Common myeloid progenitor, CD34-positive (primary cell): ENCODE measurements around the gene REPS2.

Experiments used
- CTCF ChIA-PET: fragments of 350-600 bp; sonication (Branson Sonifier 250); formaldehyde crosslinking; loops from one replicate; lab custom pipeline; 2021; ENCODE audit warnings: antibody characterized with exemption; lab: Charles Lee
- POLR2A ChIA-PET: fragments of 350-600 bp; sonication (Branson Sonifier 250); formaldehyde crosslinking; loops from one replicate; lab custom pipeline; 2021; ENCODE audit warnings: antibody characterized with exemption; lab: Charles Lee
- DNase-seq, 3 donors: peaks; one replicate each; pipeline versions ENCODE4 v3.0.0 to v3.0.0-alpha.2; 2013
- H3K27ac ChIP-seq, 2 experiments: 1 replicate in 1 of 2; 2 replicates in 1 of 2; pipeline ENCODE4 v1.7.0; 2013; ENCODE audit warnings: inconsistent platforms in 2 of 2, low read length in 2 of 2, mild to moderate bottlenecking in 2 of 2, low read depth in 1 of 2, moderate library complexity in 1 of 2; ENCODE audit not compliant: severe bottlenecking in 2 of 2, insufficient read depth in 1 of 2, poor library complexity in 1 of 2
- H3K27me3 ChIP-seq, 5 experiments: replicated peaks in 2 of 5; 1 replicate in 3 of 5; 2 replicates in 2 of 5; pipeline versions ENCODE4 v1.6.1 to v1.7.0; 2013; ENCODE audit warnings: low read length in 4 of 5, mild to moderate bottlenecking in 2 of 5, moderate library complexity in 2 of 5, inconsistent platforms in 1 of 5; ENCODE audit not compliant: insufficient read depth in 5 of 5, control insufficient read depth in 4 of 5
- H3K36me3 ChIP-seq, 4 experiments: 1 replicate in 2 of 4; 2 replicates in 2 of 4; pipeline versions ENCODE4 v1.6.1 to v1.7.0; 2013; ENCODE audit warnings: low read length in 3 of 4, control low read depth in 1 of 4, mild to moderate bottlenecking in 1 of 4; ENCODE audit not compliant: control insufficient read depth in 4 of 4, insufficient read depth in 4 of 4
- H3K4me1 ChIP-seq, 4 experiments: 1 replicate in 3 of 4; 2 replicates in 1 of 4; pipeline versions ENCODE4 v1.6.1 to v1.7.1; 2013; ENCODE audit warnings: low read length in 3 of 4, mild to moderate bottlenecking in 3 of 4, control low read depth in 1 of 4, inconsistent platforms in 1 of 4, moderate library complexity in 1 of 4; ENCODE audit not compliant: control insufficient read depth in 4 of 4, insufficient read depth in 4 of 4; ENCODE audit errors: control extremely low read depth in 1 of 4
- H3K4me3 ChIP-seq, 7 experiments: 1 replicate in 4 of 7; 2 replicates in 3 of 7; pipeline versions ENCODE4 v1.5.1 to v1.7.0; 2013; ENCODE audit warnings: mild to moderate bottlenecking in 7 of 7, low read length in 6 of 7, moderate library complexity in 6 of 7, inconsistent platforms in 2 of 7, low read depth in 2 of 7, control low read depth in 1 of 7; ENCODE audit not compliant: insufficient read depth in 4 of 7, control insufficient read depth in 1 of 7; ENCODE audit errors: extremely low read depth in 1 of 7
- H3K9me3 ChIP-seq, 5 experiments: 1 replicate in 4 of 5; 2 replicates in 1 of 5; pipeline versions ENCODE4 v1.6.1 to v1.7.1; 2013; ENCODE audit warnings: low read length in 4 of 5, mild to moderate bottlenecking in 2 of 5, inconsistent platforms in 1 of 5, low read depth in 1 of 5, moderate library complexity in 1 of 5; ENCODE audit not compliant: control insufficient read depth in 4 of 5, insufficient read depth in 2 of 5; ENCODE audit errors: control extremely low read depth in 1 of 5
- WGBS: methylation state at CpG from one replicate; pipeline ENCODE4 v1.1.5; 2013; ENCODE audit not compliant: insufficient coverage; 5-methylcytosine and 5-hydroxymethylcytosine counted together

The REPS2 gene

DNA sequence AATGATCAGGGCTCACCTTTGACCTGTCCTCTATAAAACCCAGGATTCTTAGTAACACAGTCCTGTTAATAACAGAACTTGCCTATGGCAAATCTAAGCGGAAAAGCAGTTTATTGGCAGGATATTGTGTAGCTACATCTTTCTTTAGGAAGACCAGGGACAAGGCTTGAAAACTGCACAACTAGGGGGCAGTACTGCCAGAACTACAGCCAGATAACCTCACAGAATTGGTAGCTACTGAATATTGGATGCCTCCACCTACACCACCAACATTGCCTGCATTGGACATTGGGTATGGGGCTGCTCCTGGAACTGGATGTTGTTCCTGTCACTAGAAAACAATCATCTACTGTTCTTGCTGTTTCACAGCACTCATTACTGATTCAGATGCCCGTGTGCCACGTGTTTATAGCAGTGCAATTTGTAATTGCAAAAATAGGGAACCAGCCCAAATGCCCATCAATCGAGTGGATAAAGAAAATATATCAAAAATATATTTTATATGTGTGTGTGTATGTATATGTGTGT lies 47.4 kb downstream of the REPS2 start:
- Histone ChIP-seq H3K4me3 (no peak overlapping the region), H3K4me1 (no peaks in the 10 kb centered on the region), H3K36me3 (no peaks in the 10 kb centered on the region), H3K9me3 (no peaks in the 10 kb centered on the region), H3K27ac (no peak overlapping the region), H3K27me3 (peaks cover 0 to 9% (median 0%) of the 10 kb centered on the region in 5 experiments)
- no CpG with 5 or more reads among the region's 4 CpGs for WGBS
- no peak for DNase-seq
- ChIA-PET POLR2A (no interaction called here), CTCF (interaction anchor here (0.7 kb wide), 1 partner anchor 8 kb away, joined by 3 read pairs; no protein-coding TSS in a partner anchor)

GRCh38 chrX:16994736-16995135 lies 48.3 kb downstream of the REPS2 start:
- no peaks in the 10 kb centered on the region for H3K36me3 ChIP-seq
- 83% methylated on average over 2 of the region's 2 CpGs for WGBS
- ChIA-PET POLR2A (no interaction called here), CTCF (no interaction called here)
- no peaks in the 10 kb centered on the region for H3K4me1 ChIP-seq
- no peak for DNase-seq
- no peaks in the 10 kb centered on the region for H3K9me3 ChIP-seq
- H3K27ac ChIP-seq: no peak overlapping the region
- H3K27me3 ChIP-seq: peaks cover 0 to 9% (median 0%) of the 10 kb centered on the region in 5 experiments
- no peak overlapping the region for H3K4me3 ChIP-seq

DNA sequence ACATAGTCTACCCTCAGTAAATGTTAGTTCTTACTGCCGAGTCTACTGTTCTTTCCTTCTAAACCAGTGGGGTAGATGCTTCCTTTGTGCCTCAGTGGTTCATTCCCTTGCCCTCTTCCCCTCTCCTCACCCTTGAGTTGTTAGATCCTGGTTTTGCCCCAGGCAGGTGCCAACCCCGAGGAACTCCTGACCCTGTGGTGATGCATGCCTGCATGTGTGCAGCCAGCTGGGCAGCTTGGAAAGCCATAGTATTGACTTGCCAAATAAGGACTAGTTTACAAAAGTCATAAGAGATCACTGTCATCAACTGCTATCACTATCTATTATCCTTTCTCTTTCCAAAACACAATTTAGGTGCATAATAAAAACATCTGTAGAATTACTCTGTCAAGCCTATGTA lies 50.9 kb downstream of the REPS2 start:
- no peaks in the 10 kb centered on the region for H3K36me3 ChIP-seq
- no peaks in the 10 kb centered on the region for H3K9me3 ChIP-seq
- WGBS: 84% methylated on average over 2 of the region's 2 CpGs
- peaks cover 0 to 13% (median 0%) of the 10 kb centered on the region in 5 experiments for H3K27me3 ChIP-seq
- H3K27ac ChIP-seq: no peak overlapping the region
- H3K4me3 ChIP-seq: no peak overlapping the region
- no peak for DNase-seq
- ChIA-PET CTCF (interaction anchor here (1.9 kb wide), 1 partner anchor 9 kb away, joined by 4 read pairs; no protein-coding TSS in a partner anchor), POLR2A (no interaction called here)
- no peaks in the 10 kb centered on the region for H3K4me1 ChIP-seq

- H3K27me3 ChIP-seq: peaks cover 0 to 13% (median 0%) of the 10 kb centered on the region in 5 experiments
Observed at GRCh38 chrX:16999275-16999674, 52.8 kb downstream of the REPS2 start.

DNA sequence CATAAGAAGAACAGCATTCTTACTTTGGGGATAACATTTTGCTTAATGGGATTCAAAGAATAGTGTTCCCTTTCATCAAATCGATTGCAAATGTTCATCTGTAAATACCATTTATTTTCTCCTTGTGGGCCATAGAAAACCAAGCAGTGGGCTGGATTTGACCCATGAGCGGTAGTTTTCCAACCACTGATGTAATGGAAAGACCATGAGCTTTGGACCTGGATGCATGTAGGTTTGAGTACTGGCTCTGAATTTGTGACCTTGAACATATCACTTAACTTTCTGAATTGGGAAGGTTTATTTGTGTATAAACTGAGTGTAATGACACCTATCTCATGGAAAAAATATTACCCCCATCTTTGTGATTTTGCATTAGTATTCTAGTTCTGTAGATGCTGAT lies 54.3 kb downstream of the REPS2 start:
- no peaks in the 10 kb centered on the region for H3K9me3 ChIP-seq
- no peak for DNase-seq
- no peak overlapping the region for H3K27ac ChIP-seq
- WGBS: 89% methylated on average over 2 of the region's 2 CpGs
- ChIA-PET POLR2A (interaction anchor here (0.7 kb wide), 1 partner anchor 121 kb away, joined by 3 read pairs; no protein-coding TSS in a partner anchor), CTCF (interaction anchor here (0.6 to 1.3 kb wide), 3 partner anchors 16 to 118 kb away, joined by 3 read pairs; no protein-coding TSS in a partner anchor)
- no peak overlapping the region for H3K4me3 ChIP-seq
- H3K36me3 ChIP-seq: no peaks in the 10 kb centered on the region
- no peaks in the 10 kb centered on the region for H3K4me1 ChIP-seq
- H3K27me3 ChIP-seq: peaks cover 0 to 13% (median 0%) of the 10 kb centered on the region in 5 experiments

More at GRCh38 chrX:16999275-16999674, 52.8 kb downstream of the REPS2 start:
- ChIA-PET CTCF (no interaction called here), POLR2A (no interaction called here)
- DNase-seq: peak in 2 of 3 donors; percentile 7 to 13
- no peaks in the 10 kb centered on the region for H3K36me3 ChIP-seq
- no peak overlapping the region for H3K4me3 ChIP-seq
- no peaks in the 10 kb centered on the region for H3K4me1 ChIP-seq
- H3K9me3 ChIP-seq: no peaks in the 10 kb centered on the region
- H3K27ac ChIP-seq: no peak overlapping the region

- CTCF ChIA-PET: interaction anchor here (0.9 kb wide), 2 partner anchors 9 to 25 kb away, joined by 3 to 4 read pairs; no protein-coding TSS in a partner anchor
Observed at GRCh38 chrX:17005712-17006368, 59.4 kb downstream of the REPS2 start.

More at GRCh38 chrX:17005712-17006368, 59.4 kb downstream of the REPS2 start:
- peak in 2 of 3 donors; percentile 8 to 12 for DNase-seq
- H3K4me1 ChIP-seq: peaks cover 0 to 1% (median 0%) of the 10 kb centered on the region in 4 experiments
- H3K9me3 ChIP-seq: no peaks in the 10 kb centered on the region
- POLR2A ChIA-PET: no interaction called here
- 100% methylated on average over 3 of the region's 3 CpGs for WGBS
- peak overlapping the region in 1 of 7 experiments; percentile 51 for H3K4me3 ChIP-seq
- H3K27ac ChIP-seq: no peak overlapping the region
- H3K27me3 ChIP-seq: peaks cover 0 to 13% (median 0%) of the 10 kb centered on the region in 5 experiments
- no peaks in the 10 kb centered on the region for H3K36me3 ChIP-seq
